GM06990 (cell line): Measurements from ENCODE around the gene MAGI1.

Source experiments
- DNase-seq: peaks from one replicate; pipeline ENCODE4 v3.0.0-alpha.2; 2011; ENCODE audit not compliant: insufficient read length; ENCODE audit errors: extremely low read depth
- H3K27me3 ChIP-seq: replicated peaks from 2 replicates; pipeline ENCODE4 v1.6.0; 2011; ENCODE audit warnings: low read length; ENCODE audit not compliant: control insufficient read depth, insufficient read depth
- H3K36me3 ChIP-seq: 2 replicates; pipeline ENCODE4 v1.5.1; 2011; ENCODE audit warnings: low read length; ENCODE audit not compliant: control insufficient read depth, insufficient read depth
- H3K4me3 ChIP-seq: replicated peaks from 2 replicates; pipeline ENCODE4 v1.5.1; 2011; ENCODE audit warnings: low read depth, mild to moderate bottlenecking, control low read depth, low read length
- TF ChIP-seq, protein P1 (sequence below): IDR thresholded peaks from 2 replicates; pipeline ENCODE4 v1.5.1; 2011; ENCODE audit warnings: low read length, control low read depth, mild to moderate bottlenecking, inconsistent platforms; ENCODE audit not compliant: insufficient read depth, poor library complexity, severe bottlenecking

Gene MAGI1

DNA sequence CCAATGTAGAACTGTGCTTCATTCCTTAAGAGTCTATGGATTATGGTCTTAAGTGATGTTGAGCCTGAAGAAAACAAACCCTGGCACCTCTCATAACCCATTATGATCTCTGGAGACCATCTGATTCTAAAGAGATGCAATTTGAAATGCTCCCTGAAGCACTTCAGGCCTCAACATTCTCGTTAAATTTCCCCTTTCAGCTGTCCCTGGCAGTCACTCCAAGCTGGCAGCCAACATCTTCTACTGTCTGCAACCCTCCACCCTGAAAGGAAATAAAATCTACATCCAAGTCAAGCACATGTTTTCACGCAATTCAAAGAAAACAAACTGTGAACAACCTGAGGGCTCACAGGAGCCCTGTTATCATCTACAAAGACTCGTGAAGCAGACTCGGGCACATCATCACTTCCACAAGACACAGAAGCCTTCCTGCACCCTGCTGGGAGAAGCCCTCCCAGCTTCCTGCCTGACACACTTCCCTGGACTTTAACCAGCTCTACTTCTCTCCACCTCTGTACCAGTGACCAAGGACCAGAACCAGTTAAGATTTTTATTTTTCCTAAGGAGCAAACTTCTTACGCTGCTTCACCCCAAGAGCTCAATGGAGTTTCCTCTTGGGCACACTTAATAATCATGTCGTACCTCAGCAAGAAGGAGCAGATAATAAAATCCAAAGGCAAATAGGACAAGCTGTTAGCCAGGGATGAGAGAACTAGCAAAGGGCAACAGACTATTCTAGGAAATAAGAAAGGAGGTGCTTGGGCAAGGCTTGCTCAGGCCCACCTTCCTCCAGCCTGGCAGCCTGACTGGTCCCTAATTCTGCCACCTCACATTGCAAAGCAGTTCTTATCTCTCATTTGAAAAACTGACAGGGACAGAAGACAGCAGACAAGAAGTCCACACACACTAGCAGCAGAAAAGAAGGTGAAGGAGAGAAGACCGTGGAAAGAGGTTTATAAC lies 67.1 kb downstream of the MAGI1 start:
- no peaks in the 10 kb centered on the region for H3K36me3 ChIP-seq
- H3K4me3 ChIP-seq: no peak overlapping the region
- no peak for DNase-seq
- no peaks in the 10 kb centered on the region for H3K27me3 ChIP-seq
- TF ChIP-seq, protein P1, sequence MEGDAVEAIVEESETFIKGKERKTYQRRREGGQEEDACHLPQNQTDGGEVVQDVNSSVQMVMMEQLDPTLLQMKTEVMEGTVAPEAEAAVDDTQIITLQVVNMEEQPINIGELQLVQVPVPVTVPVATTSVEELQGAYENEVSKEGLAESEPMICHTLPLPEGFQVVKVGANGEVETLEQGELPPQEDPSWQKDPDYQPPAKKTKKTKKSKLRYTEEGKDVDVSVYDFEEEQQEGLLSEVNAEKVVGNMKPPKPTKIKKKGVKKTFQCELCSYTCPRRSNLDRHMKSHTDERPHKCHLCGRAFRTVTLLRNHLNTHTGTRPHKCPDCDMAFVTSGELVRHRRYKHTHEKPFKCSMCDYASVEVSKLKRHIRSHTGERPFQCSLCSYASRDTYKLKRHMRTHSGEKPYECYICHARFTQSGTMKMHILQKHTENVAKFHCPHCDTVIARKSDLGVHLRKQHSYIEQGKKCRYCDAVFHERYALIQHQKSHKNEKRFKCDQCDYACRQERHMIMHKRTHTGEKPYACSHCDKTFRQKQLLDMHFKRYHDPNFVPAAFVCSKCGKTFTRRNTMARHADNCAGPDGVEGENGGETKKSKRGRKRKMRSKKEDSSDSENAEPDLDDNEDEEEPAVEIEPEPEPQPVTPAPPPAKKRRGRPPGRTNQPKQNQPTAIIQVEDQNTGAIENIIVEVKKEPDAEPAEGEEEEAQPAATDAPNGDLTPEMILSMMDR: no peak

DNA sequence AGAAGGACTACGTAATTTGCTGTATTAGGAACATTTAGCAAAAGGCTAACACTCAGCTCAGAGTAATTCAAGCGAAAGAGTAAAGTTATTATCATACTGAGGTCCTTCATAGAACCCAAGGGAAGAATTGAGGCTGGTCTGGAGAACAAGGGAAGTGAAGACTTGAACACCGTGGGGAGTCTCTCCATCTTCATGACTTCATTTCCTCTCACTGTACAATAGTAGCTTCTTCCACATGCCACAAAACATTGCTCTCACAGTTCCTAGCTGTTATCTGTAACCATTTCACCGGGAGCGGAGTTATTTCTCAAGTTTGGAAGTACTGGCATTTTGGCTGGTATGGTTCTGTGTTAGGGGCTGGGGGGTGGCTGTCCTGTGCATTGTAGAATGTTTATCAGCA lies 69.7 kb downstream of the MAGI1 start:
- H3K27me3 ChIP-seq: no peaks in the 10 kb centered on the region
- no peak overlapping the region for H3K4me3 ChIP-seq
- no peaks in the 10 kb centered on the region for H3K36me3 ChIP-seq
- no peak for DNase-seq
- TF ChIP-seq, protein P1: no peak

DNA sequence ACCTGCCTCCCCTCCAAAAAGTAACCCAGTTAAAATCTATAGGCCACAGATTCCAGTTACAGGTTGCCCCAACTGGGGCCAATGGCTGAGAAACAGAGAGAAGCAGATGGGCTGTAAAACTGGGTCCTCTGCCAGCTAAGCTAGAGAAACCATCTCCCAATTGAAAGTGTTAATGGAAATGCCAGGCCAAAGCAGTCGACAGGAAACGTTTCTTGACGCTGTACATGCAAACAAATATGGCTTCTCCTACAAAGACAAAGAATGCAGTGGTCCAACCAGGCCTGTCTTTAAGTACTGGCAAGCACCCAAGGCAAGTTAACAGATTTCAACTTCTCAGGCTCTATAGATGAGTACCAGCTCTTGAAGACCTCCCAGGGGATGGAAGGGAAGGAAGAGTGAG lies 71.3 kb downstream of the MAGI1 start:
- no peaks in the 10 kb centered on the region for H3K27me3 ChIP-seq
- no peaks in the 10 kb centered on the region for H3K36me3 ChIP-seq
- TF ChIP-seq, protein P1: no peak
- no peak overlapping the region for H3K4me3 ChIP-seq
- DNase-seq: no peak

DNA sequence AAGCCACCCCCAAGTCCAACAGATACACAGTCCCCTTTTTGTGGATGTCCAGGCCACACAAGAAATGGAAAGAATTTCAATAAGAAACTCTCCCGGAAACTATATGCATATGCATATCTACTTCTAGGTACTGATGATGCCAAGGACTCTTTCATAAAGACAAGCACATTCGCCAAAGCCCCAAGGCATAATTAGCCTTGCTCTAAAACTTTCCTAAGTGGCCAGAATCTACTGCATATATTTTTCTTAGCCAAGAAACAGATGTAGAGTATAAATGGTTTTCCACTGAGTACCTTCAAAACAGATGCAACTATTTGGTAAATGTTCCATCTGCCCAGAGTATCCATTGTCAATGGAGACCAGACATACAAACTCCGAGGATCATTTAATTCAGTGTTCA lies 73.9 kb downstream of the MAGI1 start:
- Histone ChIP-seq H3K36me3 (no peaks in the 10 kb centered on the region), H3K27me3 (no peaks in the 10 kb centered on the region), H3K4me3 (no peak overlapping the region)
- TF ChIP-seq, protein P1: no peak
- no peak for DNase-seq

DNA sequence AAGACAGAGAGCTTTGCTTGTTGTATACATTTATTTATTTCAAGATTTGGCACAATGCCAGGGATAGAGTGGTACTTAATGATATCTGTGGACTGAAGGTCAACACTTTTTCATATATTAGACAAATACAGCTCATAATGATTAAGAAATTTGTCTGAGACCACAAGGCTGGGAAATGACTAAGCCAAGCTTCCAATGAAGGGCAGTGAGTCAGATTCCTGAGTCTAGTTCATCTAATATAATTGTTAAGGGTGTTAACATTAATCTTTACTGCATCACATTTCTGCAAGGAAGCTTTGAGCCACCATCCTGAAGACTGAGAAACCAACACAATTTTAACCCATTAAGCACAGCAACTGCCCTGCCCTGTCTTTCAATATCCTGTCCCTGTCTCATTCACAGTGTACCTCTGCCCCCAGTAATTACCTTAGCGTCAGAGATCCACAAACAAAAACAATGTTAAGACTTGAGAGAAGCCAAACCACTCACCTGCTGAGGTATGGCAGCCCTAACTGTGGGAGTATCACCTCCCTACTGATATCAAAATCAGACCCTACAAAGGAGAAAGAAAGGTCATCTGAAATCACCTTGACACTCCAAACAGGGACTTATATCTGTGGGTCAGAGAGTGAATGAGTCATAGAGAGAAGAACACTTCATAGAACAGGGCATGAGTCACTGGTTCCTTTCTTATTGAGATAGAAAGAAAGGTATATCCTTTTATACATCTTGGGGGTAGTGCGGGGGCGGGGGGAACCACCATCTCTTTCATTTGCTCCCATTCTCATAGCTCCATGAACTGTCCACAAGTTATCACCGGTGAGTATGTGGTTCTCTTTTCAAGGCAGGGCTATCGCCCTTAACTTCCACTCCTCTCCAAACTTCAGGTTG lies 74.7 kb downstream of the MAGI1 start:
- Histone ChIP-seq H3K36me3 (no peaks in the 10 kb centered on the region), H3K4me3 (no peak overlapping the region), H3K27me3 (no peaks in the 10 kb centered on the region)
- DNase-seq: peak; percentile 62
- TF ChIP-seq, protein P1: no peak
